HEK293T (cell line): Measurements from ENCODE around the gene PRMT1.

Experiments
- CTCF ChIA-PET: fragments of 350-600 bp; formaldehyde crosslinking; extraction: SDS; loops from one replicate; lab custom pipeline; 2021; ENCODE audit warnings: antibody characterized with exemption, inconsistent platforms; lab: Yijun Ruan, JAX
- POLR2A ChIA-PET: fragments of 350-600 bp; formaldehyde crosslinking; extraction: SDS; loops from one replicate; lab custom pipeline; 2020; ENCODE audit warnings: antibody characterized with exemption, inconsistent platforms; lab: Yijun Ruan, JAX
- DNase-seq: peaks from one replicate; pipeline ENCODE4 v3.0.0; 2012; ENCODE audit warnings: mixed read lengths; ENCODE audit errors: extremely low spot score
- ARNT ChIP-seq: fragments of 450-650 bp; IDR thresholded peaks from 2 replicates; pipeline ENCODE4 v1.6.1; 2017; ENCODE audit warnings: mild to moderate bottlenecking
- BHLHE40 ChIP-seq: fragments of 450-650 bp; IDR thresholded peaks from 2 replicates; pipeline ENCODE4 v1.6.1; 2016; ENCODE audit warnings: mild to moderate bottlenecking, moderate library complexity, borderline replicate concordance
- CTBP1 ChIP-seq: fragments of 450-650 bp; IDR thresholded peaks from 2 replicates; pipeline ENCODE4 v1.6.1; 2016; ENCODE audit warnings: borderline replicate concordance
- ELF4 ChIP-seq: fragments of 450-650 bp; IDR thresholded peaks from 2 replicates; pipeline ENCODE4 v1.6.1; 2017; ENCODE audit warnings: antibody characterized with exemption
- FOXA1 ChIP-seq: fragments of 450-650 bp; IDR thresholded peaks from 2 replicates; pipeline ENCODE4 v1.6.1; 2016; ENCODE audit warnings: mild to moderate bottlenecking
- FOXK2 ChIP-seq: fragments of 450-650 bp; IDR thresholded peaks from 2 replicates; pipeline ENCODE4 v1.6.1; 2016; ENCODE audit warnings: mild to moderate bottlenecking
- FOXM1 ChIP-seq: fragments of 450-650 bp; IDR thresholded peaks from 2 replicates; pipeline ENCODE4 v1.6.1; 2017; ENCODE audit warnings: mild to moderate bottlenecking, borderline replicate concordance
- HDGF ChIP-seq: fragments of 450-650 bp; IDR thresholded peaks from 2 replicates; pipeline ENCODE4 v1.6.1; 2017; ENCODE audit warnings: antibody characterized with exemption, borderline replicate concordance
- L3MBTL2 ChIP-seq: fragments of 450-650 bp; conservative IDR thresholded peaks from 2 replicates; pipeline ENCODE4 v1.6.1; 2016; ENCODE audit warnings: mild to moderate bottlenecking
- LEF1 ChIP-seq: fragments of 450-650 bp; IDR thresholded peaks from 2 replicates; pipeline ENCODE4 v1.6.1; 2017; ENCODE audit warnings: mild to moderate bottlenecking, borderline replicate concordance
- NFRKB ChIP-seq: fragments of 450-650 bp; IDR thresholded peaks from 2 replicates; pipeline ENCODE4 v1.6.1; 2016; ENCODE audit warnings: mild to moderate bottlenecking, moderate library complexity
- SP1 ChIP-seq: fragments of 450-650 bp; IDR thresholded peaks from 2 replicates; pipeline ENCODE4 v1.6.1; 2017
- SUZ12 ChIP-seq: fragments of 450-650 bp; IDR thresholded peaks from 2 replicates; pipeline ENCODE4 v1.6.1; 2016; ENCODE audit warnings: mild to moderate bottlenecking
- TARDBP ChIP-seq: fragments of 450-650 bp; IDR thresholded peaks from 2 replicates; pipeline ENCODE4 v1.6.1; 2016
- ZNF384 ChIP-seq: fragments of 450-650 bp; IDR thresholded peaks from 2 replicates; pipeline ENCODE4 v1.6.1; 2016
- TF ChIP-seq, protein P1 (sequence below): fragments of 450-650 bp; IDR thresholded peaks from 2 replicates; pipeline ENCODE4 v1.6.1; 2016

The PRMT1 gene

DNA sequence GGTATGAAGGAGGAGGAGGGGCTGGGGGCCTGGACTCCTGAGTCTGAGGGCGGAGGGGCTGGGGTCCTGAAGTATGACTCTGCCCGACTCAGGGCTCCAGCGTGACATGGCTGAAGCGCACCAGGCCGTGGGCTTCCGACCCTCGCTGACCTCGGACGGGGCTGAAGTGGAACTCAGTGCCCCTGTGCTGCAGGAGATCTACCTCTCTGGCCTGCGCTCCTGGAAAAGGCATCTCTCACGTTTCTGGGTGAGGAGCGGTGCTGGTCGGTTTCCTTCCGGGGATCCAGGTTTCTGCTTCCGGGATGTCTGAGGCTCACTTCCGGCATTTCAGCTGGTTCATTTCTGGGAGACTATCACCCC, 15.1 kb downstream of the PRMT1 start:
- no peak for TF ChIP-seq L3MBTL2
- DNase-seq: no peak
- POLR2A ChIA-PET: interaction anchor here (0.8 kb wide), 1 partner anchor 14 kb away, joined by 4 read pairs; no protein-coding TSS in a partner anchor
- CTCF ChIA-PET: no interaction called here

GRCh38 chr19:49696115-49696514, 19.0 kb downstream of the PRMT1 start:
- POLR2A ChIA-PET: no interaction called here
- no peak for TF ChIP-seq ELF4
- TF ChIP-seq L3MBTL2: no peak
- no peak for TF ChIP-seq HDGF
- no peak for TF ChIP-seq SUZ12
- no peak for TF ChIP-seq CTBP1
- TF ChIP-seq LEF1: no peak
- no peak for TF ChIP-seq FOXM1
- DNase-seq: no peak
- CTCF ChIA-PET: interaction anchor here (0.7 kb wide), 1 partner anchor 187 kb away, joined by 5 read pairs; no protein-coding TSS in a partner anchor

DNA sequence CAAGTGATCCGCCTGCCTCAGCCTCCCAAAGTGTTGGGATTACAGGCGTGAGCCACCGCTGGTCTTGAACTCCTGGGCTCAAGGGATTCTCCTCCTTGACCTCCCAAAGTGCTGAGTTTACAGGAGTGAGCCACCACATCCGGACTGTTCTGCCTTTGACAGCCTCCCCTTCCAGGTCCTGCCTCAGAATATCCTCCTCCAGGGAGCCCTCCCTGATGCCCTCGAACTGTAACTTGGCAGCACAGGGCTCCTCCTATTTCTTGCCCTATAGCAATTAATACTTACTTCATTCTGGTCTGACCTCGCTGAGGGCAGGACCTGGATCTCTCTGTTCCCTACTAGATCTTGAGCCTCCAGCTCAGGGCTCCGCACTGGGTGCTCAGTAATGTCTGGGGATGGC, 19.8 kb downstream of the PRMT1 start:
- CTCF ChIA-PET: no interaction called here
- no peak for DNase-seq
- TF ChIP-seq TARDBP: no peak
- no peak for TF ChIP-seq LEF1
- no peak for TF ChIP-seq SUZ12
- TF ChIP-seq ARNT: no peak
- TF ChIP-seq L3MBTL2: no peak
- TF ChIP-seq, protein P1, sequence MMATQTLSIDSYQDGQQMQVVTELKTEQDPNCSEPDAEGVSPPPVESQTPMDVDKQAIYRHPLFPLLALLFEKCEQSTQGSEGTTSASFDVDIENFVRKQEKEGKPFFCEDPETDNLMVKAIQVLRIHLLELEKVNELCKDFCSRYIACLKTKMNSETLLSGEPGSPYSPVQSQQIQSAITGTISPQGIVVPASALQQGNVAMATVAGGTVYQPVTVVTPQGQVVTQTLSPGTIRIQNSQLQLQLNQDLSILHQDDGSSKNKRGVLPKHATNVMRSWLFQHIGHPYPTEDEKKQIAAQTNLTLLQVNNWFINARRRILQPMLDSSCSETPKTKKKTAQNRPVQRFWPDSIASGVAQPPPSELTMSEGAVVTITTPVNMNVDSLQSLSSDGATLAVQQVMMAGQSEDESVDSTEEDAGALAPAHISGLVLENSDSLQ: no peak
- TF ChIP-seq FOXM1: no peak
- no peak for TF ChIP-seq CTBP1
- POLR2A ChIA-PET: no interaction called here

- TF ChIP-seq ELF4 (no peak), ARNT (no peak), ZNF384 (no peak)
- ChIA-PET CTCF (interaction anchor here (0.8 to 1.4 kb wide), 2 partner anchors 18 to 27 kb away, joined by 3 read pairs; no protein-coding TSS in a partner anchor), POLR2A (interaction anchor here (1.9 kb wide), 1 partner anchor 18 kb away, joined by 6 read pairs; no protein-coding TSS in a partner anchor)
- no peak for DNase-seq
Observed at GRCh38 chr19:49699364-49699763, 22.3 kb downstream of the PRMT1 start.

DNA sequence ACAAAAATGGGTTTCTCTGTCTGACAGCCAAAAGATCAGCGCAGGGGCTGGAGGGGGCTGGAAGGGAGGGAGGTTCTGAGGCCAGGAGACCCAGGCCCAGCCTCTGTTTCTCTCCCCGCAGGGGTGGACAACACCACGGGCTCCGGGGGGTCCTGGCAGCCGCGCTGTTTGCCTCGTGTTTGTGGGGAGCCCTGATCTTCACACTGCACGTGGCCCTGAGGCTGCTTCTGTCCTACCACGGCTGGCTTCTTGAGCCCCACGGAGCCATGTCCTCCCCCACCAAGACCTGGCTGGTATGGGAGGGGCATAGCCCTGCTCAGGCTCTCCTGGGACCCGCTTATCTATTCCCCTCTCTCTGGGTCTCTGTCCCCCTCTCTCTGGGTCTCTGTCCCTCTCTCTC, 23.5 kb downstream of the PRMT1 start:
- POLR2A ChIA-PET: interaction anchor here (1.9 kb wide), 1 partner anchor 17 kb away, joined by 6 read pairs; no protein-coding TSS in a partner anchor
- CTCF ChIA-PET: no interaction called here
- DNase-seq: no peak
- TF ChIP-seq SUZ12: no peak
- TF ChIP-seq L3MBTL2: no peak
- no peak for TF ChIP-seq ARNT
- TF ChIP-seq, protein P1: no peak
- TF ChIP-seq FOXK2: no peak
- TF ChIP-seq FOXA1: no peak
- TF ChIP-seq BHLHE40: no peak
- no peak for TF ChIP-seq LEF1
- no peak for TF ChIP-seq SP1
- no peak for TF ChIP-seq ELF4
- TF ChIP-seq FOXM1: no peak
- TF ChIP-seq NFRKB: no peak
- no peak for TF ChIP-seq TARDBP
- TF ChIP-seq HDGF: no peak
- no peak for TF ChIP-seq CTBP1
- no peak for TF ChIP-seq ZNF384

DNA sequence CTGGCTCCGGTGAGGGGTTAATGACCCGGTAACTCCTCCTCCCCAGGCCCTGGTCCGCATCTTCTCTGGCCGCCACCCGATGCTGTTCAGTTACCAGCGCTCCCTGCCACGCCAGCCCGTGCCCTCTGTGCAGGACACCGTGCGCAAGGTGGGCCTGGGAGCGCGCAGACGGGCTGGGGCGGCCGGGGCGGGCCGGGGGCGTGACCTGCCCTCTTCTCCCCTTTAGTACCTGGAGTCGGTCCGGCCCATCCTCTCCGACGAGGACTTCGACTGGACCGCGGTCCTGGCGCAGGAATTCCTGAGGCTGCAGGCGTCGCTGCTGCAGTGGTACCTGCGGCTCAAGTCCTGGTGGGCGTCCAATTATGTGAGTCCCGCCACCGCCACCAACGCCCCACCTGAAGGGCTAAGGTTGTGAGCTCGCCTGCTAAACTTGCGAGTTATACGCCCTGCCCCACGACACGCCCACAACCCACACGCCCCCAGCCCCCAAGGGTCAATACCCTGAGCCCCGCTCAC, 24.3 kb downstream of the PRMT1 start:
- ChIA-PET CTCF (no interaction called here), POLR2A (no interaction called here)
- DNase-seq: no peak
- TF ChIP-seq FOXK2: no peak
- TF ChIP-seq HDGF: no peak
- TF ChIP-seq SUZ12: no peak
- TF ChIP-seq ZNF384: no peak
- TF ChIP-seq LEF1: no peak

- POLR2A ChIA-PET: no interaction called here
- no peak for DNase-seq
- TF ChIP-seq HDGF (no peak), FOXA1 (no peak), FOXK2 (no peak), TARDBP (no peak), LEF1 (no peak), ARNT (no peak), SUZ12 (no peak), ELF4 (no peak), ZNF384 (no peak)
- CTCF ChIA-PET: no interaction called here
Observed at GRCh38 chr19:49704888-49705642, 28.0 kb downstream of the PRMT1 start.

DNA sequence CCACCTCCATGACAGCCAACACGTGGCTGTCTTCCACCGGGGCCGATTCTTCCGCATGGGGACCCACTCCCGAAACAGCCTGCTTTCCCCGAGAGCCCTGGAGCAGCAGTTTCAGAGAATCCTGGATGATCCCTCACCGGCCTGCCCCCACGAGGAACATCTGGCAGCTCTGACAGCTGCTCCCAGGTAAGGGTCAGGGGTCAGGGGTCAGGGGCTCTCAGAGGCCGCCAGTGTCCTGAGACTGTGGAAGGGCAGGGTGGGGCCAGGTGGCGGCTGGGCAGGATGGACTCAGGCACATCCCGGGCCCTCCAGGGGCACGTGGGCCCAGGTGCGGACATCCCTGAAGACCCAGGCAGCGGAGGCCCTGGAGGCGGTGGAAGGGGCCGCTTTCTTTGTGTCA, 28.8 kb downstream of the PRMT1 start:
- ChIA-PET CTCF (no interaction called here), POLR2A (no interaction called here)
- DNase-seq: no peak
- TF ChIP-seq HDGF: no peak
- TF ChIP-seq, protein P1: no peak
- TF ChIP-seq TARDBP: no peak
- no peak for TF ChIP-seq FOXM1
- TF ChIP-seq NFRKB: no peak
- TF ChIP-seq FOXA1: no peak
- TF ChIP-seq ELF4: no peak
- no peak for TF ChIP-seq BHLHE40
- no peak for TF ChIP-seq SUZ12
- TF ChIP-seq ZNF384: no peak
- TF ChIP-seq ARNT: no peak
